Mesendoderm (in vitro differentiated cells): Measurements from ENCODE around the gene ERGIC1.

ENCODE experiments used
- DNase-seq: peaks from one replicate; pipeline ENCODE4 v3.0.0; 2013
- H2AK5ac ChIP-seq: 2 replicates; pipeline ENCODE4 v1.6.1; 2013; ENCODE audit warnings: low read length, inconsistent platforms
- H2BK120ac ChIP-seq: 2 replicates; pipeline ENCODE4 v1.6.1; 2013; ENCODE audit warnings: low read depth, mild to moderate bottlenecking, low read length, moderate library complexity, mixed read lengths
- H2BK15ac ChIP-seq: replicated peaks from 2 replicates; pipeline ENCODE4 v1.6.1; 2013; ENCODE audit warnings: low read depth, mild to moderate bottlenecking, moderate library complexity
- H2BK5ac ChIP-seq: 2 replicates; pipeline ENCODE4 v1.6.1; 2013; ENCODE audit warnings: low read length, inconsistent platforms
- H3K18ac ChIP-seq: 2 replicates; pipeline ENCODE4 v1.6.1; 2013; ENCODE audit warnings: mild to moderate bottlenecking, low read length, mixed read lengths
- H3K23ac ChIP-seq: one replicate; pipeline ENCODE4 v1.6.1; 2013; ENCODE audit warnings: low read length
- H3K27ac ChIP-seq: 2 replicates; pipeline ENCODE4 v1.5.1; 2013; ENCODE audit warnings: low read depth, mild to moderate bottlenecking, inconsistent platforms, low read length, moderate library complexity
- H3K27me3 ChIP-seq: 2 replicates; pipeline ENCODE4 v1.6.1; 2013; ENCODE audit warnings: low read length, control low read depth, mild to moderate bottlenecking, inconsistent platforms; ENCODE audit not compliant: insufficient read depth, poor library complexity
- H3K36me3 ChIP-seq: 2 replicates; pipeline ENCODE4 v1.6.1; 2013; ENCODE audit warnings: low read length, inconsistent platforms; ENCODE audit not compliant: control insufficient read depth, insufficient read depth
- H3K4ac ChIP-seq: one replicate; pipeline ENCODE4 v1.6.1; 2013; ENCODE audit warnings: low read depth, mild to moderate bottlenecking, low read length, moderate library complexity
- H3K4me1 ChIP-seq: 2 replicates; pipeline ENCODE4 v1.6.1; 2013; ENCODE audit warnings: low read depth, low read length, inconsistent platforms; ENCODE audit not compliant: control insufficient read depth
- H3K4me2 ChIP-seq: 2 replicates; pipeline ENCODE4 v1.6.1; 2013; ENCODE audit warnings: low read length
- H3K4me3 ChIP-seq: 2 replicates; pipeline ENCODE4 v1.5.1; 2013; ENCODE audit warnings: mild to moderate bottlenecking, low read length
- H3K56ac ChIP-seq: one replicate; pipeline ENCODE4 v1.6.1; 2013; ENCODE audit warnings: low read length
- H3K79me1 ChIP-seq: 2 replicates; pipeline ENCODE4 v1.6.1; 2013; ENCODE audit warnings: low read length, inconsistent platforms
- H3K79me2 ChIP-seq: 2 replicates; pipeline ENCODE4 v1.6.1; 2013; ENCODE audit warnings: mild to moderate bottlenecking, low read length; ENCODE audit not compliant: control insufficient read depth, insufficient read depth
- H3K9ac ChIP-seq: 2 replicates; pipeline ENCODE4 v1.6.1; 2013; ENCODE audit warnings: low read length, inconsistent platforms
- H4K5ac ChIP-seq: one replicate; pipeline ENCODE4 v1.6.1; 2013; ENCODE audit warnings: low read length
- H4K8ac ChIP-seq: one replicate; pipeline ENCODE4 v1.6.1; 2013; ENCODE audit warnings: low read depth, mild to moderate bottlenecking, control low read depth, low read length, moderate library complexity
- WGBS: extraction: QIAGEN DNeasy Blood & Tissue Kit; methylation state at CpG from one replicate; pipeline ENCODE4 v1.1.7; 2013; ENCODE audit warnings: low lambda C conversion rate, missing lambda C conversion rate; ENCODE audit not compliant: insufficient coverage; ENCODE audit errors: extremely low coverage; 5-methylcytosine and 5-hydroxymethylcytosine counted together

The ERGIC1 gene

DNA sequence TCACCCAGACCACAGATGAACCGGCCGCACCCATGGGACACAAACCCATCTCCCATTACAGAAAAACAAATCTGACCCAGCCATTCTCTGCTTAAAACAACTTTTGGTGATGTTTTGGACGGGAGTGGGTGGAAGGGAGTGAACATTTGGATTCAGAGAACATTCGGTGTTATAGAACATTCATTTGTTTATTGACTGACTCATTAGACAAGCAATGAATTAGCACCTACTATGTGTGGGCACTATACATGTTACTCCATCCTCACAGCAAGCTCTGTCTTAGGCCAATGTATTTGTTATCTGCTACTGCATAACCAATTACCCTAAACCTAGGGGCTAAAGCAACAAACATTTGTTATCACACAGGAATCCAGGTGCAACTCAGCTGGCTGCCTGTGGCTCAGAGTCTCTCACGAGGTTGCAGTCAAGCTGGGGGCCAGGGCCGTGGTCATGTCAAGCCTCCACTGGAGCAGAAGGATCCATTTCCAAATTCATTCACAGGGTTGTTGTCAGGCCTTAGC lies 5.1 kb upstream of the ERGIC1 start:
- no peak overlapping the region for H4K5ac ChIP-seq
- H2BK15ac ChIP-seq, result no peak overlapping the region
- H3K27ac ChIP-seq, result no peak overlapping the region
- H2BK5ac ChIP-seq, result no peak overlapping the region
- H2BK120ac ChIP-seq, result no peak overlapping the region
- H3K79me2 ChIP-seq, result no peaks in the 10 kb centered on the region
- no peak overlapping the region for H3K9ac ChIP-seq
- H3K4ac ChIP-seq, result no peak overlapping the region
- no peak overlapping the region for H2AK5ac ChIP-seq
- no peak overlapping the region for H4K8ac ChIP-seq
- no peaks in the 10 kb centered on the region for H3K36me3 ChIP-seq
- peak; percentile 79 for DNase-seq
- no peaks in the 10 kb centered on the region for H3K79me1 ChIP-seq
- no peak overlapping the region for H3K18ac ChIP-seq
- no peak overlapping the region for H3K56ac ChIP-seq
- peaks cover 6% of the 10 kb centered on the region for H3K4me1 ChIP-seq
- H3K4me2 ChIP-seq, result no peak overlapping the region
- no peak overlapping the region for H3K4me3 ChIP-seq
- no peak overlapping the region for H3K23ac ChIP-seq
- H3K27me3 ChIP-seq, result no peaks in the 10 kb centered on the region
- WGBS, result no CpG with 5 or more reads among the region's 6 CpGs

DNA sequence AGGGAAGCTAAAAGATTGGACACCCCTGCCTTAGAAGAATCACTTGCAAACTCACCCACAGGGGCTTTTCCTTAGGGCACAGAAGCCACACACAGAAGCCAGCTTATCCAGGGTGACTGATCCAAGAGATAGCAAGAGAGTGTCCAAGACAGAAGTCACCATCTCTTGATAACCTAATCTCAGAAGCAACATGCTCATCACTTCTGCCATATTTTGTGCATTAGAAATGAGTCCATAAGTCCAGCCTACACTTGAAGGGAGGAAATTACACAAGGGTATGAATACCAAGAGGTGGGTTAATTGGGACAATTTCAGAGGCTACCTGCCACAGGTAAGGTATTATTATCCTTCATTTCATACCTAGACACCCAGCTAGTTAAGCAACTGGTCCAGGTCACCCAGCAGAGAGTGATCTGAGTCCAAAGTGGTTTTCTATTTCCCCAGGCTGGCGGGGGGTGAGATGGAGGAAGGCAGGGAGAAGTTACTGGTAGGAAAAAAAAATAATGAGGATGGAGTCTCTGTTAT lies 3.7 kb upstream of the ERGIC1 start:
- Histone ChIP-seq H3K27me3 (no peaks in the 10 kb centered on the region), H3K56ac (no peak overlapping the region), H3K4ac (no peak overlapping the region), H3K9ac (no peak overlapping the region), H3K4me1 (peaks cover 6% of the 10 kb centered on the region), H4K8ac (no peak overlapping the region), H2BK120ac (no peak overlapping the region), H2BK5ac (no peak overlapping the region), H3K23ac (no peak overlapping the region), H3K18ac (no peak overlapping the region), H4K5ac (no peak overlapping the region), H3K27ac (no peak overlapping the region), H3K79me2 (peaks cover 8% of the 10 kb centered on the region), H3K36me3 (no peaks in the 10 kb centered on the region), H3K4me3 (no peak overlapping the region), H3K79me1 (peaks cover 2% of the 10 kb centered on the region), H3K4me2 (no peak overlapping the region), H2BK15ac (no peak overlapping the region), H2AK5ac (no peak overlapping the region)
- DNase-seq, result no peak
- WGBS, result no CpG with 5 or more reads among the region's 1 CpG

DNA sequence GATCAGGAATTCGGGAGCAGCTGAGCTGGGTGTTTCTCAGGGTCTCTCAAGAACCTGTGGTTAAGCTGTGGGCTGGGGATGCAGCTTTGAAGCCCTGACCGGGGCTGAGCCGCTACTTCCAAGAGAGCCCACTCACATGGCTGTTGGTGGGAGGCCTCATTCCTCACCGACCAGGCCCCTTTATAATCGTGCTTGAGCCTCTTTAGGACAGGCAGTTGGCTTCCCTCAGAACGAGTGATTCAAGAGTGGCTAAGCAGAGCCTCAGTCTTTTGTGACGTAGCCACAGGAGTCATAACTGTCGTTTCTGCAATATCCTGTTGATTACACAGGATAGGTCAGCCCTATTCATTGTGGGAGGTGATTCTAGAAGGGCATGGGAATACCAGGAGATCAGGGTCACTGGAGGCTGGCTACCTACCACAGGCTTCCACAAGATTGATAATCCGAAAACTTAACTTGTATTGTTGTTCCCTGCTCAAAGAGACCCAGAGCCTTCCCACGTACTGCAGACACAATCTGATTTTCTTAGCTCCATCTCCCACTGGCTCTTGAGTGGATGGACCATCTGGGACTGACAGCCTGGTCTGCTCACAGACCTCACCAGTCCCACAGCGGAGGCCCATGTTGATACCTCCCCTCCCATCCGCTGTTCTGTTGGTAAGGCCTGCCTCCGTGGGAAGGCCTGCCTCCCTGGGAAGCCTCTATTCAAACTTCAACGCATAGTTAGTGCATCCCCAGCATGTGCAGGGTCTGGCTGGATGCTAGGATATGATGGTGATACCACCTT lies 3.0 kb upstream of the ERGIC1 start:
- H3K23ac ChIP-seq, result no peak overlapping the region
- no peak overlapping the region for H2BK120ac ChIP-seq
- peaks cover 8% of the 10 kb centered on the region for H3K79me1 ChIP-seq
- H2BK15ac ChIP-seq, result no peak overlapping the region
- no peak overlapping the region for H3K9ac ChIP-seq
- H3K79me2 ChIP-seq, result peaks cover 15% of the 10 kb centered on the region
- H3K4ac ChIP-seq, result no peak overlapping the region
- no peak overlapping the region for H4K5ac ChIP-seq
- peaks cover 9% of the 10 kb centered on the region for H3K4me1 ChIP-seq
- no peak overlapping the region for H3K4me3 ChIP-seq
- no peak overlapping the region for H2BK5ac ChIP-seq
- no CpG with 5 or more reads among the region's 14 CpGs for WGBS
- H3K27me3 ChIP-seq, result no peaks in the 10 kb centered on the region
- H2AK5ac ChIP-seq, result peak overlapping the region; percentile 25
- H3K27ac ChIP-seq, result no peak overlapping the region
- no peak overlapping the region for H3K18ac ChIP-seq
- no peaks in the 10 kb centered on the region for H3K36me3 ChIP-seq
- no peak overlapping the region for H4K8ac ChIP-seq
- DNase-seq, result no peak
- no peak overlapping the region for H3K56ac ChIP-seq
- no peak overlapping the region for H3K4me2 ChIP-seq

DNA sequence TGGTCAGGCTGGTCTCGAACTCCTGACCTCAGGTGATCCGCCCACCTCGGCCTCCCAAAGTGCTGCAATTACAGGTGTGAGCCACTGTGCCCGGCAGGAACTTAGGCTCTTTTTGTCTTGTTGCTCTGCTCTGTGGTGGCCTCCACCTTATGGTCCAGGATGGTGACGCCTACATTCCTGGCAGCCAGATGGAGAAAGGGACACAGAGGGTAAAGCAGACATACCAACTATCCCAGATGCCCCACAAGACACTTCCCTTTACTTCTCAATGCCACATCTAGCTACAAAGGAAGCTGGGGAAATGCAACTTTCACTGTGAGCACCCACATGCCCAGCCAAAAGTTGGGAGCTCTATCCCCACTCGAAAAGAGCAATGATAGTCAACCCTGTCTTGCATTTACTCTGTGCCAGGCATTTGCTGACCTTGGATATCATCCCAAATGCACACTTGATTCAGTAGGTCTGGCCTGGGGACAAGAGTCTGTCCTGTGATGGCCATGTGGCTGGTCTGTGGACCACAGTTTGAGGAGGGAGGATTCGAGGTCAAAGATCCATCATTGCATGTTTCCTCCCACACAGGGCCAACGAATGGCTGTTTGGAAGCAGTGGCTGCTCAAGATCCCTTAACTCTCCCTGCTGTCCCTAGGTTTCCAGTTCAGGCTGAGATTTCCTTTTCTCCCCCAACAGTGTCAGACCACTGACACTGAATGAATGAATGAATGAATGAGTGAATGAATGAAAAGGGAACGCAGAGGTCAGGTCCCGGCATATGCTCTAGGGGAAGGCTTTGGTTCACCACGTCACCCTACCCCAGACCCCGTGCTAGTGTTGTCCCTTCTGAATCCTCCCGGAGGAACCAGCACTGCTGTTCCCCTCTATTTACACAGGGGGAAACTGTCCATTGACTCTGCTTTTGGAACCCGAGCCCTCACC lies 1.4 kb upstream of the ERGIC1 start:
- H3K9ac ChIP-seq, result no peak overlapping the region
- DNase-seq, result no peak
- H3K27ac ChIP-seq, result no peak overlapping the region
- no peak overlapping the region for H2BK5ac ChIP-seq
- H4K5ac ChIP-seq, result no peak overlapping the region
- no peak overlapping the region for H3K4me3 ChIP-seq
- H3K23ac ChIP-seq, result no peak overlapping the region
- no peak overlapping the region for H3K56ac ChIP-seq
- H2BK15ac ChIP-seq, result no peak overlapping the region
- H3K4ac ChIP-seq, result no peak overlapping the region
- no peaks in the 10 kb centered on the region for H3K27me3 ChIP-seq
- no peak overlapping the region for H2BK120ac ChIP-seq
- no peak overlapping the region for H4K8ac ChIP-seq
- peaks cover 31% of the 10 kb centered on the region for H3K79me2 ChIP-seq
- peaks cover 19% of the 10 kb centered on the region for H3K79me1 ChIP-seq
- no peak overlapping the region for H2AK5ac ChIP-seq
- no peaks in the 10 kb centered on the region for H3K36me3 ChIP-seq
- WGBS, result no CpG with 5 or more reads among the region's 14 CpGs
- peaks cover 9% of the 10 kb centered on the region for H3K4me1 ChIP-seq
- H3K4me2 ChIP-seq, result no peak overlapping the region
- no peak overlapping the region for H3K18ac ChIP-seq

DNA sequence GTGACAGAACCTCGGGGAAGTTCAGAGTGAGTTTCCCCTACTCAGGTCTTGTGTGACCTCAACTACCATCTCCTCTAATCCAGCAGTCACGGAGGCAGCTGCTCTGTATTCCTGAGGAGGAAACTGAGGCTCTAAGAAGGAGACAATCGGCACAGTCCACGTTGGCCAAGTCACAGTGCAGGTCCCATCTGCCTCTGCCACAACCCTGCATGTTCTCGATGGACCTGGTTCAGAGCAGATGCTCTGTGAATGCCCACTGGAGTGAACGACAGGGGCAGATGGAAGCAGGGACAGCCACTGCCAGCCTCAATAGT lies 722 bp upstream of the ERGIC1 start:
- Histone ChIP-seq H3K27me3 (no peaks in the 10 kb centered on the region), H3K79me2 (peaks cover 37% of the 10 kb centered on the region), H3K79me1 (peaks cover 24% of the 10 kb centered on the region), H2AK5ac (peak overlapping the region; percentile 99), H3K56ac (peak overlapping the region; percentile 79), H2BK120ac (no peak overlapping the region), H3K23ac (no peak overlapping the region), H2BK5ac (peak overlapping the region; percentile 62), H4K8ac (no peak overlapping the region), H3K4me1 (peaks cover 7% of the 10 kb centered on the region), H3K18ac (peak overlapping the region; percentile 70), H3K36me3 (no peaks in the 10 kb centered on the region), H3K4me2 (peak overlapping the region; percentile 39), H3K9ac (peak overlapping the region; percentile 59), H4K5ac (no peak overlapping the region), H3K4ac (no peak overlapping the region), H3K27ac (no peak overlapping the region), H2BK15ac (no peak overlapping the region), H3K4me3 (no peak overlapping the region)
- WGBS, result no CpG with 5 or more reads among the region's 6 CpGs
- DNase-seq, result no peak
